HCT116 (cell line): ENCODE data around the gene TRRAP. TPM values are rescaled to one million over a fixed set of nuclear protein-coding genes. Genes with fewer than 3 reads are reported as not detected.

Experiments
- ATAC-seq: fragments of 200-7000 bp; cut with Tn5 transposase; 2 replicates; pipeline ENCODE4 v1.9.1; 2020; ENCODE audit warnings: mild to moderate bottlenecking, moderate library complexity
- BruUV-seq: library from RNA; stranded (reverse); fragments of 400-500 nt; replicated peaks from 2 replicates; lab custom pipeline; 2021; lab: Mats Ljungman, UMichigan
- CTCF ChIA-PET: fragments of 300-600 bp; sonication (Branson Sonifier 250); formaldehyde crosslinking; loops from one replicate; lab custom pipeline; 2021; ENCODE audit warnings: antibody characterized with exemption; lab: Charles Lee
- POLR2A ChIA-PET: fragments of 300-600, 350-600 bp; sonication (Branson Sonifier 250); formaldehyde crosslinking; loops from one replicate; lab custom pipeline; 2021; ENCODE audit warnings: antibody characterized with exemption; lab: Charles Lee
- RAD21 ChIA-PET, 2 experiments: fragments of 300-600 bp; sonication (Branson Sonifier 250); formaldehyde crosslinking; loops; one replicate each; lab custom pipeline; 2023; ENCODE audit warnings: low total read pairs in 2 of 2; ENCODE audit not compliant: uncharacterized antibody in 2 of 2, unreplicated experiment in 2 of 2, low non-redundant PET in 1 of 2; lab: Charles Lee
- DNase-seq: peaks from one replicate; pipeline ENCODE4 v3.0.0-alpha.2; 2010; ENCODE audit warnings: low read depth, low spot score
- H2AFZ ChIP-seq: fragments of 200-600 bp; shearing (Covaris generic), sonication (generic); 2 replicates; pipeline ENCODE4 v1.6.1; 2017; ENCODE audit warnings: low read depth, mixed run types, mixed read lengths, antibody characterized with exemption, low read length; ENCODE audit not compliant: poor library complexity, severe bottlenecking
- H3K27ac ChIP-seq: 2 replicates; pipeline ENCODE4 v1.5.1; 2012; ENCODE audit warnings: low read depth, low read length
- H3K27me3 ChIP-seq: fragments of 200-600 bp; sonication (generic); 2 replicates; pipeline ENCODE4 v1.6.1; 2016; ENCODE audit warnings: mixed run types, low read length, mixed read lengths; ENCODE audit not compliant: insufficient read depth
- H3K36me3 ChIP-seq, 2 experiments: fragments of 200-500 bp in 1 of 2; fragments of 200-600 bp in 1 of 2; sonication (Bioruptor generic) in 1 of 2; sonication (generic) in 1 of 2; 2 replicates each; pipeline versions ENCODE4 v1.5.1 to v1.6.1; 2014 to 2016; ENCODE audit warnings: low read length in 2 of 2, inconsistent platforms in 1 of 2, mixed read lengths in 1 of 2, mixed run types in 1 of 2; ENCODE audit not compliant: insufficient read depth in 2 of 2, control insufficient read depth in 1 of 2
- H3K4me1 ChIP-seq, 2 experiments: fragments of 200-600 bp in 1 of 2; sonication (generic) in 1 of 2; 2 replicates each; pipeline versions ENCODE4 v1.5.1 to v1.6.1; 2012 to 2017; ENCODE audit warnings: low read length in 2 of 2, inconsistent platforms in 1 of 2, mild to moderate bottlenecking in 1 of 2, mixed read lengths in 1 of 2, mixed run types in 1 of 2, moderate library complexity in 1 of 2; ENCODE audit not compliant: insufficient read depth in 2 of 2, control insufficient read depth in 1 of 2
- H3K4me2 ChIP-seq: fragments of 200-600 bp; sonication (generic); 2 replicates; pipeline ENCODE4 v1.6.1; 2017; ENCODE audit warnings: mixed run types, low read length, mixed read lengths
- H3K4me3 ChIP-seq, 2 experiments: fragments of 200-600 bp in 1 of 2; sonication (generic) in 1 of 2; replicated peaks in 1 of 2; 2 replicates each; pipeline ENCODE4 v1.5.1; 2011 to 2016; ENCODE audit warnings: low read length in 2 of 2, control low read depth in 1 of 2, low read depth in 1 of 2, mild to moderate bottlenecking in 1 of 2, mixed read lengths in 1 of 2, mixed run types in 1 of 2
- H3K79me2 ChIP-seq: fragments of 200-600 bp; sonication (generic); 2 replicates; pipeline ENCODE4 v1.6.1; 2017; ENCODE audit warnings: mild to moderate bottlenecking, mixed run types, low read length, moderate library complexity, mixed read lengths; ENCODE audit not compliant: insufficient read depth
- H3K9ac ChIP-seq: fragments of 200-600 bp; sonication (generic); 2 replicates; pipeline ENCODE4 v1.6.1; 2016; ENCODE audit warnings: low read length, mixed read lengths
- H3K9me2 ChIP-seq: fragments of 200-600 bp; sonication (generic), shearing (Covaris generic); 2 replicates; pipeline ENCODE4 v1.6.1; 2017; ENCODE audit warnings: mixed run types, mild to moderate bottlenecking, moderate library complexity; ENCODE audit not compliant: insufficient read depth
- H3K9me3 ChIP-seq, 2 experiments: fragments of 200-500 bp in 1 of 2; fragments of 200-600 bp in 1 of 2; sonication (Bioruptor generic) in 1 of 2; sonication (generic) in 1 of 2; 2 replicates each; pipeline ENCODE4 v1.6.1; 2014 to 2017; ENCODE audit warnings: low read length in 2 of 2, mixed read lengths in 2 of 2, inconsistent platforms in 1 of 2, low read depth in 1 of 2, mild to moderate bottlenecking in 1 of 2, mixed run types in 1 of 2, moderate library complexity in 1 of 2; ENCODE audit not compliant: control insufficient read depth in 1 of 2, insufficient read depth in 1 of 2
- H4K20me1 ChIP-seq: fragments of 200-600 bp; sonication (generic), shearing (Covaris generic); 2 replicates; pipeline ENCODE4 v1.6.1; 2017; ENCODE audit warnings: mixed run types, mild to moderate bottlenecking, moderate library complexity; ENCODE audit not compliant: insufficient read depth
- ATF3 ChIP-seq: IDR thresholded peaks from 2 replicates; pipeline ENCODE4 v1.6.1; 2012
- CBX3 ChIP-seq: IDR thresholded peaks from 2 replicates; pipeline ENCODE4 v1.6.1; 2012; ENCODE audit warnings: low read depth
- CEBPB ChIP-seq: IDR thresholded peaks from 2 replicates; pipeline ENCODE4 v1.6.1; 2012; ENCODE audit warnings: low read depth
- CTCF ChIP-seq, 3 experiments: fragments of 200-600 bp in 1 of 3; sonication (generic) in 1 of 3; IDR thresholded peaks in 2 of 3; conservative IDR thresholded peaks in 1 of 3; 2 replicates each; pipeline ENCODE4 v1.5.1; 2012 to 2017; ENCODE audit warnings: low read depth in 2 of 3, low read length in 2 of 3, antibody characterized with exemption in 1 of 3, borderline replicate concordance in 1 of 3, control low read depth in 1 of 3, mild to moderate bottlenecking in 1 of 3, mixed read lengths in 1 of 3, mixed run types in 1 of 3, moderate library complexity in 1 of 3; ENCODE audit not compliant: insufficient read depth in 1 of 3
- EGR1 ChIP-seq: IDR thresholded peaks from 2 replicates; pipeline ENCODE4 v1.6.1; 2012; ENCODE audit warnings: low read depth
- EZH2 ChIP-seq: fragments of 200-600 bp; sonication (generic); IDR thresholded peaks from 2 replicates; pipeline ENCODE4 v1.6.1; 2017; ENCODE audit warnings: antibody characterized with exemption, mixed run types
- FOSL1 ChIP-seq: IDR thresholded peaks from 2 replicates; pipeline ENCODE4 v1.6.1; 2012; ENCODE audit warnings: low read depth
- JUND ChIP-seq: IDR thresholded peaks from 2 replicates; pipeline ENCODE4 v1.6.1; 2012
- MAX ChIP-seq: IDR thresholded peaks from 2 replicates; pipeline ENCODE4 v1.6.1; 2012
- POLR2A ChIP-seq: IDR thresholded peaks from 2 replicates; pipeline ENCODE4 v1.7.0; 2011; ENCODE audit warnings: borderline replicate concordance; ENCODE audit not compliant: insufficient read depth, insufficient read length; ENCODE audit errors: extremely low read depth
- POLR2AphosphoS5 ChIP-seq: IDR thresholded peaks from 2 replicates; pipeline ENCODE4 v1.6.1; 2011; ENCODE audit warnings: mild to moderate bottlenecking, low read depth, low read length, moderate library complexity
- RAD21 ChIP-seq: IDR thresholded peaks from 2 replicates; pipeline ENCODE4 v1.6.1; 2012; ENCODE audit warnings: low read depth, mild to moderate bottlenecking
- REST ChIP-seq: IDR thresholded peaks from 2 replicates; pipeline ENCODE4 v1.6.1; 2012; ENCODE audit warnings: low read depth
- SP1 ChIP-seq: IDR thresholded peaks from 2 replicates; pipeline ENCODE4 v1.6.1; 2012; ENCODE audit warnings: low read depth
- SRF ChIP-seq: IDR thresholded peaks from 2 replicates; pipeline ENCODE4 v1.6.1; 2012; ENCODE audit warnings: low read depth
- TCF7L2 ChIP-seq: IDR thresholded peaks from 2 replicates; pipeline ENCODE4 v1.7.0; 2011; ENCODE audit warnings: borderline replicate concordance, inconsistent platforms; ENCODE audit not compliant: insufficient read depth, insufficient read length; ENCODE audit errors: extremely low read depth
- YY1 ChIP-seq: IDR thresholded peaks from 2 replicates; pipeline ENCODE4 v1.6.1; 2011; ENCODE audit warnings: low read length, low read depth, moderate library complexity, mild to moderate bottlenecking; ENCODE audit not compliant: insufficient replicate concordance; ENCODE audit errors: extremely low read depth
- ZBTB33 ChIP-seq: IDR thresholded peaks from 2 replicates; pipeline ENCODE4 v1.6.1; 2011; ENCODE audit warnings: mild to moderate bottlenecking, low read length, moderate library complexity; ENCODE audit not compliant: insufficient replicate concordance; ENCODE audit errors: extremely low read depth
- ZNF274 ChIP-seq: fragments of 200-500 bp; sonication (Bioruptor generic); IDR thresholded peaks from 2 replicates; pipeline ENCODE4 v1.6.1; 2014; ENCODE audit warnings: mild to moderate bottlenecking, low read depth, low read length, inconsistent platforms
- intact Hi-C: fragments of 100-400 bp; cut with micrococcal nuclease; formaldehyde crosslinking; loops from 2 replicates; pipeline ENCODE4 v1.10.0; 2022
- total RNA-seq: library from RNA; stranded (reverse); gene quantifications from one replicate; pipeline ENCODE4 v1.2.1, GENCODE V29; 2021; ENCODE audit not compliant: unreplicated experiment

TRRAP gene
- total RNA-seq, 1 experiment from 2014 or later = 44.5 TPM

GRCh38 chr7:98974906-98975816 is 96.8 kb downstream of the TRRAP start:
- Histone ChIP-seq H3K4me1 (no peaks in the 10 kb centered on the region), H3K36me3 (peaks cover 64 to 65% of the 10 kb centered on the region in 2 experiments), H3K27me3 (no peaks in the 10 kb centered on the region), H3K4me2 (no peak overlapping the region), H4K20me1 (no peaks in the 10 kb centered on the region), H3K4me3 (no peak overlapping the region), H3K9me3 (no peaks in the 10 kb centered on the region), H3K9me2 (no peaks in the 10 kb centered on the region), H3K27ac (no peak overlapping the region), H2AFZ (no peak overlapping the region), H3K9ac (no peak overlapping the region), H3K79me2 (0 out of 2 replicates have a peak, but pooled peaks cover 3% of the 10 kb centered on the region)
- ChIA-PET RAD21 (no interaction called here), POLR2A (no interaction called here), CTCF (no interaction called here)
- ATAC-seq = no peak
- DNase-seq = no peak
- intact Hi-C loops = no loop called here
- no TSS peak for BruUV-seq
- TF ChIP-seq TCF7L2 (no peak), MAX (no peak), POLR2AphosphoS5 (no peak), EGR1 (no peak), YY1 (no peak), FOSL1 (no peak), ZNF274 (no peak), JUND (no peak), SRF (no peak), RAD21 (no peak), ZBTB33 (no peak), CTCF (IDR thresholded peaks at IDR 0.05 in 2 of 3, conservative IDR thresholded peaks at IDR 0.05 in 1 of 3; ENCODE audit: borderline replicate concordance in 1 of 3, insufficient read depth in 1 of 3, low read depth in 2 of 3, low read length in 2 of 3) (no peak), POLR2A (no peak), SP1 (no peak), ATF3 (no peak), CBX3 (no peak), CEBPB (no peak), EZH2 (no peak), REST (no peak)
